PC-3 (cell line): ENCODE results near the gene PSMA5. TPM values are rescaled to one million over a fixed set of nuclear protein-coding genes. Genes with fewer than 3 reads are reported as not detected.

Experiments used
- ATAC-seq: fragments of 200-7000 bp; cut with Tn5 transposase; 2 replicates; pipeline ENCODE4 v1.9.1; 2020; ENCODE audit warnings: mild to moderate bottlenecking, moderate library complexity
- BruUV-seq: library from RNA; stranded (reverse); fragments of 400-500 nt; replicated peaks from 2 replicates; lab custom pipeline; 2021; lab: Mats Ljungman, UMichigan
- CTCF ChIA-PET: fragments of 300-600 bp; sonication (Branson Sonifier 250); formaldehyde crosslinking; loops from one replicate; lab custom pipeline; 2022; ENCODE audit warnings: antibody characterized with exemption; lab: Charles Lee
- POLR2A ChIA-PET: fragments of 300-600 bp; sonication (Branson Sonifier 250); formaldehyde crosslinking; loops from one replicate; lab custom pipeline; 2022; ENCODE audit warnings: antibody characterized with exemption; ENCODE audit not compliant: unreplicated experiment; lab: Charles Lee
- DNase-seq: peaks from one replicate; pipeline ENCODE4 v3.0.0-alpha.2; 2015
- H2AFZ ChIP-seq: fragments of 300-600 bp; sonication (generic); 2 replicates; pipeline ENCODE4 v1.6.0; 2016; ENCODE audit warnings: antibody characterized with exemption, low read length
- H3F3A ChIP-seq: fragments of 300-600 bp; sonication (generic); one replicate; pipeline ENCODE4 v1.6.0; 2017; ENCODE audit warnings: antibody characterized with exemption, low read length, control low read depth, mild to moderate bottlenecking; ENCODE audit not compliant: unreplicated experiment
- H3K27ac ChIP-seq: fragments of 300-600 bp; sonication (generic); 2 replicates; pipeline ENCODE4 v1.5.1; 2016; ENCODE audit warnings: mild to moderate bottlenecking, low read length
- H3K27me3 ChIP-seq: fragments of 300-600 bp; sonication (generic); 2 replicates; pipeline ENCODE4 v1.6.1; 2016; ENCODE audit warnings: low read length, mixed read lengths
- H3K36me3 ChIP-seq: fragments of 300-600 bp; sonication (generic); 2 replicates; pipeline ENCODE4 v1.6.1; 2016; ENCODE audit warnings: low read depth, mixed run types, low read length, mixed read lengths
- H3K4me1 ChIP-seq: fragments of 300-600 bp; sonication (generic); 2 replicates; pipeline ENCODE4 v1.5.1; 2016; ENCODE audit warnings: low read length; ENCODE audit not compliant: insufficient read depth
- H3K4me2 ChIP-seq: fragments of 300-600 bp; sonication (generic); 2 replicates; pipeline ENCODE4 v1.6.0; 2016; ENCODE audit warnings: low read length
- H3K4me3 ChIP-seq: fragments of 300-600 bp; sonication (generic); 2 replicates; pipeline ENCODE4 v1.5.1; 2016; ENCODE audit warnings: mild to moderate bottlenecking, low read length, mixed read lengths
- H3K79me2 ChIP-seq: fragments of 300-600 bp; sonication (generic); 2 replicates; pipeline ENCODE4 v1.6.1; 2017; ENCODE audit warnings: low read length, mixed read lengths
- H3K9ac ChIP-seq: fragments of 300-600 bp; sonication (generic); 2 replicates; pipeline ENCODE4 v1.6.0; 2016; ENCODE audit warnings: mild to moderate bottlenecking, low read length
- H3K9me2 ChIP-seq: fragments of 300-600 bp; sonication (generic); replicated peaks from 2 replicates; pipeline ENCODE4 v1.6.1; 2016; ENCODE audit warnings: mixed run types, low read length, mixed read lengths
- H3K9me3 ChIP-seq: fragments of 300-600 bp; sonication (generic); 2 replicates; pipeline ENCODE4 v1.6.1; 2016; ENCODE audit warnings: low read length, mixed read lengths
- H4K20me1 ChIP-seq: fragments of 300-600 bp; sonication (generic); 2 replicates; pipeline ENCODE4 v1.6.1; 2016; ENCODE audit warnings: low read length, mixed read lengths
- CTCF ChIP-seq: fragments of 300-600 bp; sonication (generic); conservative IDR thresholded peaks from 2 replicates; pipeline ENCODE4 v1.5.1; 2017; ENCODE audit warnings: antibody characterized with exemption, low read depth, mild to moderate bottlenecking, low read length
- EZH2 ChIP-seq: fragments of 300-600 bp; sonication (generic); IDR thresholded peaks from one replicate; pipeline ENCODE4 v1.6.1; 2017; ENCODE audit warnings: antibody characterized with exemption, mild to moderate bottlenecking, low read length; ENCODE audit not compliant: unreplicated experiment
- EZH2phosphoT487 ChIP-seq: fragments of 300-600 bp; sonication (generic); IDR thresholded peaks from 2 replicates; pipeline ENCODE4 v1.6.1; 2018; ENCODE audit warnings: mild to moderate bottlenecking, antibody characterized with exemption, low read length, borderline replicate concordance
- intact Hi-C: fragments of 100-400 bp; cut with micrococcal nuclease; formaldehyde crosslinking; loops from 2 replicates; pipeline ENCODE4 v1.9.0; 2023
- total RNA-seq: library from RNA; depleted of rRNA; stranded (reverse); fragments of >200 nt; gene quantifications from 2 replicates; pipeline ENCODE4 v1.2.3, GENCODE V29; 2014

PSMA5 gene
- total RNA-seq, 1 experiment from 2014 or later, result 86.9 TPM

GRCh38 chr1:109386054-109386717 is 40.1 kb downstream of the PSMA5 start:
- H3K4me3 ChIP-seq, result no peak overlapping the region
- CTCF ChIA-PET, result no interaction called here
- no peaks in the 10 kb centered on the region for H3K9me2 ChIP-seq
- H3K27me3 ChIP-seq, result no peaks in the 10 kb centered on the region
- H3K4me1 ChIP-seq, result peaks cover 15% of the 10 kb centered on the region
- no peak overlapping the region for H3K27ac ChIP-seq
- H4K20me1 ChIP-seq, result no peaks in the 10 kb centered on the region
- no peak overlapping the region for H3K4me2 ChIP-seq
- peaks cover 38% of the 10 kb centered on the region for H3K79me2 ChIP-seq
- no peaks in the 10 kb centered on the region for H3F3A ChIP-seq
- intact Hi-C loops, result no loop called here
- TF ChIP-seq CTCF (no peak), EZH2 (no peak), EZH2phosphoT487 (no peak)
- no peak overlapping the region for H2AFZ ChIP-seq
- DNase-seq, result no peak
- no peak; the same call in 1 of the 2 replicates for ATAC-seq
- no peaks in the 10 kb centered on the region for H3K36me3 ChIP-seq
- POLR2A ChIA-PET, result no interaction called here
- H3K9ac ChIP-seq, result no peak overlapping the region
- no peaks in the 10 kb centered on the region for H3K9me3 ChIP-seq
- BruUV-seq, result no TSS peak

GRCh38 chr1:109385417-109385816 is 40.8 kb downstream of the PSMA5 start:
- BruUV-seq, result no TSS peak
- Histone ChIP-seq H2AFZ (no peak overlapping the region), H3K79me2 (peaks cover 34% of the 10 kb centered on the region), H3K9me2 (no peaks in the 10 kb centered on the region), H3F3A (no peaks in the 10 kb centered on the region), H3K27me3 (no peaks in the 10 kb centered on the region), H4K20me1 (no peaks in the 10 kb centered on the region), H3K9me3 (no peaks in the 10 kb centered on the region), H3K27ac (no peak overlapping the region), H3K4me1 (peaks cover 11% of the 10 kb centered on the region), H3K4me2 (no peak overlapping the region), H3K36me3 (no peaks in the 10 kb centered on the region), H3K9ac (no peak overlapping the region), H3K4me3 (no peak overlapping the region)
- TF ChIP-seq EZH2 (no peak), CTCF (no peak)
- ATAC-seq (no peak), DNase-seq (no peak)
- intact Hi-C loops, result no loop called here
- CTCF ChIA-PET, result no interaction called here
- POLR2A ChIA-PET, result no interaction called here

GRCh38 chr1:109383854-109384253 is 42.4 kb downstream of the PSMA5 start:
- no peak overlapping the region; the same call in 1 of the 2 replicates for H3K4me2 ChIP-seq
- no peak for ATAC-seq
- ChIA-PET POLR2A (no interaction called here), CTCF (no interaction called here)
- H3K27ac ChIP-seq, result no peak overlapping the region
- peaks cover 24% of the 10 kb centered on the region for H3K4me1 ChIP-seq
- intact Hi-C loops, result no loop called here
- H3K4me3 ChIP-seq, result no peak overlapping the region
- H3K9me2 ChIP-seq, result no peaks in the 10 kb centered on the region
- TF ChIP-seq CTCF (no peak), EZH2 (no peak), EZH2phosphoT487 (no peak)
- no peaks in the 10 kb centered on the region for H3K9me3 ChIP-seq
- no peak for DNase-seq
- no peaks in the 10 kb centered on the region for H3F3A ChIP-seq
- no peaks in the 10 kb centered on the region for H3K36me3 ChIP-seq
- no peak overlapping the region for H2AFZ ChIP-seq
- H3K79me2 ChIP-seq, result peaks cover 22% of the 10 kb centered on the region
- BruUV-seq, result no TSS peak
- no peak overlapping the region for H3K9ac ChIP-seq
- H4K20me1 ChIP-seq, result no peaks in the 10 kb centered on the region
- H3K27me3 ChIP-seq, result no peaks in the 10 kb centered on the region
